PFSK-1 (cell line): Measurements from ENCODE around the gene FBXL19.

ENCODE experiments used
- FOXP2 ChIP-seq: optimal IDR thresholded peaks from 2 replicates; pipeline ENCODE3; 2011; ENCODE audit warnings: borderline replicate concordance, control low read depth, inconsistent platforms; ENCODE audit not compliant: insufficient read depth; ENCODE audit errors: extremely low read length, extremely low read depth
- POLR2AphosphoS5 ChIP-seq: IDR thresholded peaks from 2 replicates; pipeline ENCODE4 v1.6.1; 2012; ENCODE audit warnings: low read depth, mild to moderate bottlenecking, control low read depth, low read length, moderate library complexity
- SIN3A ChIP-seq: IDR thresholded peaks from 2 replicates; pipeline ENCODE4 v1.6.1; 2012; ENCODE audit warnings: mild to moderate bottlenecking, low read length, moderate library complexity, borderline replicate concordance; ENCODE audit not compliant: insufficient read depth
- TAF1 ChIP-seq: IDR thresholded peaks from 2 replicates; pipeline ENCODE4 v1.6.1; 2012; ENCODE audit warnings: low read length, control low read depth, borderline replicate concordance; ENCODE audit not compliant: insufficient read depth
- TF ChIP-seq, protein P1 (sequence below), 2 experiments: IDR thresholded peaks; 2 replicates each; pipeline versions ENCODE4 v1.6.1 to v1.8.0; 2011 to 2012; ENCODE audit warnings: low read depth in 2 of 2, low read length in 2 of 2, control low read depth in 1 of 2, inconsistent platforms in 1 of 2, mild to moderate bottlenecking in 1 of 2, moderate library complexity in 1 of 2; ENCODE audit not compliant: insufficient read depth in 1 of 2

- TF ChIP-seq SIN3A (no peak), POLR2AphosphoS5 (no peak), TAF1 (no peak), FOXP2 (no peak)
- TF ChIP-seq, protein P1, sequence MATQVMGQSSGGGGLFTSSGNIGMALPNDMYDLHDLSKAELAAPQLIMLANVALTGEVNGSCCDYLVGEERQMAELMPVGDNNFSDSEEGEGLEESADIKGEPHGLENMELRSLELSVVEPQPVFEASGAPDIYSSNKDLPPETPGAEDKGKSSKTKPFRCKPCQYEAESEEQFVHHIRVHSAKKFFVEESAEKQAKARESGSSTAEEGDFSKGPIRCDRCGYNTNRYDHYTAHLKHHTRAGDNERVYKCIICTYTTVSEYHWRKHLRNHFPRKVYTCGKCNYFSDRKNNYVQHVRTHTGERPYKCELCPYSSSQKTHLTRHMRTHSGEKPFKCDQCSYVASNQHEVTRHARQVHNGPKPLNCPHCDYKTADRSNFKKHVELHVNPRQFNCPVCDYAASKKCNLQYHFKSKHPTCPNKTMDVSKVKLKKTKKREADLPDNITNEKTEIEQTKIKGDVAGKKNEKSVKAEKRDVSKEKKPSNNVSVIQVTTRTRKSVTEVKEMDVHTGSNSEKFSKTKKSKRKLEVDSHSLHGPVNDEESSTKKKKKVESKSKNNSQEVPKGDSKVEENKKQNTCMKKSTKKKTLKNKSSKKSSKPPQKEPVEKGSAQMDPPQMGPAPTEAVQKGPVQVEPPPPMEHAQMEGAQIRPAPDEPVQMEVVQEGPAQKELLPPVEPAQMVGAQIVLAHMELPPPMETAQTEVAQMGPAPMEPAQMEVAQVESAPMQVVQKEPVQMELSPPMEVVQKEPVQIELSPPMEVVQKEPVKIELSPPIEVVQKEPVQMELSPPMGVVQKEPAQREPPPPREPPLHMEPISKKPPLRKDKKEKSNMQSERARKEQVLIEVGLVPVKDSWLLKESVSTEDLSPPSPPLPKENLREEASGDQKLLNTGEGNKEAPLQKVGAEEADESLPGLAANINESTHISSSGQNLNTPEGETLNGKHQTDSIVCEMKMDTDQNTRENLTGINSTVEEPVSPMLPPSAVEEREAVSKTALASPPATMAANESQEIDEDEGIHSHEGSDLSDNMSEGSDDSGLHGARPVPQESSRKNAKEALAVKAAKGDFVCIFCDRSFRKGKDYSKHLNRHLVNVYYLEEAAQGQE (IDR thresholded peaks at IDR 0.05; ENCODE audit: insufficient read depth in 1 of 2, low read depth in 2 of 2, low read length in 2 of 2) = no peak
Observed at GRCh38 chr16:30980023-30980371, 56.6 kb downstream of the FBXL19 start.
